CD14-positive monocyte (primary cell): Measurements from ENCODE around the gene DRAXIN. TPM values are rescaled to one million over a fixed set of nuclear protein-coding genes. Genes with fewer than 3 reads are reported as not detected.

Experiments used
- DNase-seq, 3 donors: peaks; one replicate each; pipeline ENCODE4 v3.0.0-alpha.2; 2011 to 2022
- H2AFZ ChIP-seq: 2 replicates; pipeline ENCODE4 v1.6.0; 2012; ENCODE audit warnings: mild to moderate bottlenecking, low read depth, low read length, inconsistent platforms; ENCODE audit not compliant: insufficient read depth, poor library complexity, severe bottlenecking
- H3K27ac ChIP-seq, 2 donors: 1 replicate in 1 of 2; 2 replicates in 1 of 2; pipeline ENCODE4 v1.5.1; 2012 to 2013; ENCODE audit warnings: low read length in 2 of 2, control low read depth in 1 of 2, inconsistent platforms in 1 of 2, low read depth in 1 of 2, mild to moderate bottlenecking in 1 of 2
- H3K27me3 ChIP-seq, 2 donors: one replicate each; pipeline versions ENCODE4 v1.6.0 to v1.6.1; 2011 to 2013; ENCODE audit warnings: low read length in 2 of 2; ENCODE audit not compliant: control insufficient read depth in 2 of 2, insufficient read depth in 2 of 2
- H3K36me3 ChIP-seq, 2 donors: replicated peaks in 1 of 2; 1 replicate in 1 of 2; 2 replicates in 1 of 2; pipeline versions ENCODE4 v1.5.1 to v1.6.1; 2012 to 2013; ENCODE audit warnings: low read length in 2 of 2, control low read depth in 1 of 2, inconsistent platforms in 1 of 2, mild to moderate bottlenecking in 1 of 2; ENCODE audit not compliant: insufficient read depth in 2 of 2, control insufficient read depth in 1 of 2
- H3K4me1 ChIP-seq, 2 donors: 1 replicate in 1 of 2; 2 replicates in 1 of 2; pipeline versions ENCODE4 v1.5.1 to v1.6.1; 2012 to 2013; ENCODE audit warnings: low read length in 2 of 2, control low read depth in 1 of 2, inconsistent platforms in 1 of 2, mild to moderate bottlenecking in 1 of 2, moderate library complexity in 1 of 2; ENCODE audit not compliant: insufficient read depth in 2 of 2, control insufficient read depth in 1 of 2
- H3K4me2 ChIP-seq: replicated peaks from 2 replicates; pipeline ENCODE3; 2012; ENCODE audit warnings: low read length, moderate library complexity, mild to moderate bottlenecking; ENCODE audit not compliant: poor library complexity, severe bottlenecking; ENCODE audit errors: extremely low read depth
- H3K4me3 ChIP-seq, 3 experiments: fragments of 200-600 bp in 1 of 3; sonication (generic) in 1 of 3; replicated peaks in 1 of 3; 1 replicate in 2 of 3; 2 replicates in 1 of 3; pipeline ENCODE4 v1.5.1; 2011 to 2013; ENCODE audit warnings: low read length in 3 of 3, mild to moderate bottlenecking in 3 of 3, control low read depth in 2 of 3, low read depth in 2 of 3, inconsistent platforms in 1 of 3, moderate library complexity in 1 of 3
- H3K79me2 ChIP-seq: 2 replicates; pipeline ENCODE4 v1.6.0; 2012; ENCODE audit warnings: mild to moderate bottlenecking, control low read depth, inconsistent platforms, low read length, moderate library complexity; ENCODE audit not compliant: insufficient read depth
- H3K9ac ChIP-seq: 2 replicates; pipeline ENCODE4 v1.6.0; 2017; ENCODE audit warnings: low read length, mild to moderate bottlenecking; ENCODE audit not compliant: insufficient read depth, poor library complexity, severe bottlenecking
- H3K9me3 ChIP-seq, 2 donors: replicated peaks in 1 of 2; 1 replicate in 1 of 2; 2 replicates in 1 of 2; pipeline versions ENCODE4 v1.5.1 to v1.6.1; 2012 to 2013; ENCODE audit warnings: low read length in 2 of 2, control low read depth in 1 of 2; ENCODE audit not compliant: control insufficient read depth in 1 of 2, insufficient read depth in 1 of 2
- H4K20me1 ChIP-seq: 2 replicates; pipeline ENCODE4 v1.6.0; 2012; ENCODE audit warnings: mild to moderate bottlenecking, low read length, control low read depth, moderate library complexity; ENCODE audit not compliant: insufficient read depth
- H3K27ac Mint-ChIP-seq, 7 donors: one replicate each; pipeline ENCODE4 v1.8.0; 2020; ENCODE audit warnings: mild to moderate bottlenecking in 7 of 7, mixed read lengths in 7 of 7, moderate library complexity in 6 of 7, inconsistent platforms in 2 of 7
- H3K27me3 Mint-ChIP-seq, 3 donors: one replicate each; pipeline ENCODE4 v1.8.0; 2021 to 2022; ENCODE audit warnings: low read depth in 3 of 3, mild to moderate bottlenecking in 3 of 3, mixed read lengths in 3 of 3, moderate library complexity in 3 of 3, inconsistent platforms in 1 of 3
- H3K36me3 Mint-ChIP-seq, 2 donors: one replicate each; pipeline ENCODE4 v1.8.0; 2020; ENCODE audit warnings: mixed read lengths in 2 of 2, inconsistent platforms in 1 of 2, mild to moderate bottlenecking in 1 of 2
- H3K4me1 Mint-ChIP-seq: one replicate; pipeline ENCODE4 v1.8.0; 2020; ENCODE audit warnings: mild to moderate bottlenecking, mixed read lengths
- H3K4me3 Mint-ChIP-seq, 2 donors: one replicate each; pipeline ENCODE4 v1.8.0; 2020; ENCODE audit warnings: mild to moderate bottlenecking in 2 of 2, mixed read lengths in 2 of 2, moderate library complexity in 1 of 2
- H3K9me3 Mint-ChIP-seq, 7 donors: one replicate each; pipeline ENCODE4 v1.8.0; 2020 to 2022; ENCODE audit warnings: mixed read lengths in 7 of 7, mild to moderate bottlenecking in 6 of 7, moderate library complexity in 6 of 7, inconsistent platforms in 2 of 7
- WGBS: methylation state at CpG from one replicate; pipeline ENCODE4 v1.1.5; 2013; ENCODE audit warnings: missing lambda C conversion rate; ENCODE audit not compliant: insufficient coverage; 5-methylcytosine and 5-hydroxymethylcytosine counted together
- intact Hi-C, 2 donors: fragments of 100-400 bp; cut with micrococcal nuclease; formaldehyde crosslinking; loops; one replicate each; pipeline versions ENCODE4 v1.15.0 to v1.15.1; 2023
- polyA plus RNA-seq, 3 donors: library from polyadenylated mRNA; depleted of rRNA in 1 of 3; unstranded in 2 of 3; stranded (reverse) in 1 of 3; fragments of 300-500 nt in 2 of 3; fragments of >200 nt in 1 of 3; fragmentation: Illumina TruSeq in 2 of 3; gene quantifications; 1 replicate in 2 of 3; 2 replicates in 1 of 3; pipeline ENCODE4 v1.2.3, GENCODE V29; 2012 to 2021
- TF ChIP-seq, protein P1 (sequence below): fragments of 200-600 bp; IDR thresholded peaks from one replicate; pipeline ENCODE4 v1.8.0; 2022; ENCODE audit warnings: antibody characterized with exemption, mild to moderate bottlenecking

DRAXIN gene
- polyA plus RNA-seq, 3 donors, result 0.14 to 0.27 (median 0.18) TPM

DNA sequence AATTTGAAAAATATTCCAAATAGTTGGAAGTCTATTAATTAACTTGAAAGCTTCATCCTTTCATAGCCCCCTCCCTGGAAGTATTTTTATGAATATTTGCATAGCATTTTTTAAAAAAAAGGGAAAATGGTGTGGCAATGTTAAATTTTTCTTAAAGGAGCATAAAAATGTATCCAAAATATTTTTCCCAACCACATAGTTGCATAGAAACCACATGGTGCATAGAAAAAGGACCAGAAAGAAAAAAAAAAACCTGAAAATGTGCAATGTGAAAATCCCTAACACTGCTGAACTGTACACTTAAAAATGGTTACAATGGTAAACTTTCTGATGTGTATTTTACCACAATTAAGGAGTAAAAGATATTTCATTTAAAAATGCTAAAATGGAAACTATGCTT lies 78.5 kb downstream of the DRAXIN start:
- intact Hi-C loops, result no loop called here
- Histone ChIP-seq H3K9ac (no peak overlapping the region), H3K27ac (no peak overlapping the region), H3K27me3 (no peaks in the 10 kb centered on the region), H3K36me3 (no peaks in the 10 kb centered on the region), H3K4me1 (peaks cover 4 to 10% of the 10 kb centered on the region in 2 donors), H3K4me3 (no peak overlapping the region), H3K4me2 (no peak overlapping the region), H3K9me3 (no peaks in the 10 kb centered on the region), H2AFZ (no peak overlapping the region), H4K20me1 (no peaks in the 10 kb centered on the region), H3K79me2 (no peaks in the 10 kb centered on the region)
- H3K27me3 Mint-ChIP-seq, result peaks cover 0 to 5% (median 0%) of the 10 kb centered on the region in 3 donors
- TF ChIP-seq, protein P1, sequence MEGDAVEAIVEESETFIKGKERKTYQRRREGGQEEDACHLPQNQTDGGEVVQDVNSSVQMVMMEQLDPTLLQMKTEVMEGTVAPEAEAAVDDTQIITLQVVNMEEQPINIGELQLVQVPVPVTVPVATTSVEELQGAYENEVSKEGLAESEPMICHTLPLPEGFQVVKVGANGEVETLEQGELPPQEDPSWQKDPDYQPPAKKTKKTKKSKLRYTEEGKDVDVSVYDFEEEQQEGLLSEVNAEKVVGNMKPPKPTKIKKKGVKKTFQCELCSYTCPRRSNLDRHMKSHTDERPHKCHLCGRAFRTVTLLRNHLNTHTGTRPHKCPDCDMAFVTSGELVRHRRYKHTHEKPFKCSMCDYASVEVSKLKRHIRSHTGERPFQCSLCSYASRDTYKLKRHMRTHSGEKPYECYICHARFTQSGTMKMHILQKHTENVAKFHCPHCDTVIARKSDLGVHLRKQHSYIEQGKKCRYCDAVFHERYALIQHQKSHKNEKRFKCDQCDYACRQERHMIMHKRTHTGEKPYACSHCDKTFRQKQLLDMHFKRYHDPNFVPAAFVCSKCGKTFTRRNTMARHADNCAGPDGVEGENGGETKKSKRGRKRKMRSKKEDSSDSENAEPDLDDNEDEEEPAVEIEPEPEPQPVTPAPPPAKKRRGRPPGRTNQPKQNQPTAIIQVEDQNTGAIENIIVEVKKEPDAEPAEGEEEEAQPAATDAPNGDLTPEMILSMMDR, result no peak
- no peak overlapping the region for H3K27ac Mint-ChIP-seq
- DNase-seq, result no peak
- peaks cover 6% of the 10 kb centered on the region for H3K4me1 Mint-ChIP-seq
- no peak overlapping the region for H3K4me3 Mint-ChIP-seq
- H3K36me3 Mint-ChIP-seq, result no peaks in the 10 kb centered on the region
- no peaks in the 10 kb centered on the region for H3K9me3 Mint-ChIP-seq

DNA sequence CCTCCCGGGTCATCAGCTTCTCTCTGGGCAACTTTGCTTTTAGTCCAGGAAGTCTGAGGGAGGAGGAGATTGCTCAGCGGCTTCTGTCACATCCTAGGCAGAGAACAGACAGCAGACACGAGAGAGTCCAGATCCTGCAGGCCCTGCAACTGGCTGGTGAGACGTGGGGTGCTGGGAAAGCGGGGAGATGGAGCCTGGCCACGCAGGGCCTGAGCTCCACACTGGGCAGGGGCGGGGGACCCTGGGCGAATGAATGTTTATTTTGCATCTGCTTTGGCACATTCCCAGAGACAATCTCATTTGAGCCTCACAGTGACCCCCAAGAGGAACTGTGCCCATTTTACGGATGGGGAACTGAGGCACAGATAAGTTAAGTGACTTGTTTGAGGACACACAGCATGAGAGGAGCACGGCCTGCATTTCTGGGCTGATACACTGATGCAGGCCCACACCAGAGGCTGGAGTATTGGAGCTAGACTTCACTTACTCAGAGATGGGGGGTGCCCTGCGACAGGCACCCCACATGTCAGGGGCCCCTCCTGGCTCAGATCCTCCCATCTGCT lies 80.1 kb downstream of the DRAXIN start:
- Histone ChIP-seq H3K9me3 (no peaks in the 10 kb centered on the region), H3K27ac (no peak overlapping the region), H3K4me2 (no peak overlapping the region), H3K4me1 (peaks cover 4 to 10% of the 10 kb centered on the region in 2 donors), H3K36me3 (no peaks in the 10 kb centered on the region), H4K20me1 (no peaks in the 10 kb centered on the region), H3K79me2 (no peaks in the 10 kb centered on the region), H2AFZ (no peak overlapping the region), H3K4me3 (no peak overlapping the region), H3K27me3 (no peaks in the 10 kb centered on the region), H3K9ac (no peak overlapping the region)
- H3K27ac Mint-ChIP-seq, result no peak overlapping the region
- 71% methylated on average over 9 of the region's 11 CpGs for WGBS
- H3K4me1 Mint-ChIP-seq, result peaks cover 6% of the 10 kb centered on the region
- H3K27me3 Mint-ChIP-seq, result peaks cover 0 to 5% (median 0%) of the 10 kb centered on the region in 3 donors
- no peak overlapping the region for H3K4me3 Mint-ChIP-seq
- H3K36me3 Mint-ChIP-seq, result no peaks in the 10 kb centered on the region
- DNase-seq, result no peak
- TF ChIP-seq, protein P1, result no peak
- H3K9me3 Mint-ChIP-seq, result no peaks in the 10 kb centered on the region
- intact Hi-C loops, result no loop called here
